GM08714 (cell line): ENCODE data around the gene PGAP2.

Experiments
- H3K4me3 ChIP-seq: fragments of 200-500 bp; sonication (Bioruptor generic); 2 replicates; pipeline ENCODE4 v1.5.1; 2014; ENCODE audit warnings: mild to moderate bottlenecking, low read length, inconsistent platforms
- ZNF274 ChIP-seq: IDR thresholded peaks from 2 replicates; pipeline ENCODE4 v1.6.1; 2012; ENCODE audit warnings: mild to moderate bottlenecking, low read depth, low read length

Gene PGAP2

GRCh38 chr11:3836903-3837302 is 28.5 kb downstream of the PGAP2 start:
- H3K4me3 ChIP-seq: peak overlapping the region; percentile 85; the same call in 1 of the 2 replicates

GRCh38 chr11:3837793-3838192 is 29.4 kb downstream of the PGAP2 start:
- peak overlapping the region; percentile 85; the same call in 1 of the 2 replicates for H3K4me3 ChIP-seq
- TF ChIP-seq ZNF274: no peak

More at GRCh38 chr11:3836903-3837302, 28.5 kb downstream of the PGAP2 start:
- no peak for TF ChIP-seq ZNF274

GRCh38 chr11:3838504-3838903 is 30.1 kb downstream of the PGAP2 start:
- H3K4me3 ChIP-seq: peak overlapping the region; percentile 85; the same call in 1 of the 2 replicates
- TF ChIP-seq ZNF274: no peak

- H3K4me3 ChIP-seq: peak overlapping the region; percentile 85
- TF ChIP-seq ZNF274: no peak
These were observed 31.9 kb downstream of the PGAP2 start for GRCh38 chr11:3840004-3840869.

- no peak for TF ChIP-seq ZNF274
- peak within 1 kb of the TSS; percentile 85 for H3K4me3 ChIP-seq
These were observed 32.6 kb downstream of the PGAP2 start, which contains the start of gene RHOG for GRCh38 chr11:3840870-3841425. TSS of gene RHOG (minus strand) at chr11:3840959. CDS start at chr11:3828138, 12,821 bp downstream.

- no peak for TF ChIP-seq ZNF274
- H3K4me3 ChIP-seq: peak overlapping the region; percentile 35; the same call in 1 of the 2 replicates
These were observed 33.3 kb downstream of the PGAP2 start for GRCh38 chr11:3841426-3842350.

GRCh38 chr11:3843326-3843725 is 35.0 kb downstream of the PGAP2 start:
- no peak for TF ChIP-seq ZNF274

GRCh38 chr11:3845246-3845645 is 36.9 kb downstream of the PGAP2 start:
- TF ChIP-seq ZNF274: no peak
- no peak overlapping the region for H3K4me3 ChIP-seq

More at GRCh38 chr11:3843326-3843725, 35.0 kb downstream of the PGAP2 start:
- H3K4me3 ChIP-seq: no peak overlapping the region

GRCh38 chr11:3845670-3846069 is 37.3 kb downstream of the PGAP2 start:
- H3K4me3 ChIP-seq: no peak overlapping the region
- no peak for TF ChIP-seq ZNF274

- no peak overlapping the region for H3K4me3 ChIP-seq
- no peak for TF ChIP-seq ZNF274
These were observed 41.0 kb downstream of the PGAP2 start for GRCh38 chr11:3849297-3849874.

- no peak overlapping the region for H3K4me3 ChIP-seq
- no peak for TF ChIP-seq ZNF274
These were observed 45.1 kb downstream of the PGAP2 start for GRCh38 chr11:3853545-3853842.

- peak overlapping the region; percentile 21; the same call in 1 of the 2 replicates for H3K4me3 ChIP-seq
- no peak for TF ChIP-seq ZNF274
These were observed 45.7 kb downstream of the PGAP2 start for GRCh38 chr11:3853899-3854659.

GRCh38 chr11:3854660-3854976 is 46.3 kb downstream of the PGAP2 start:
- peak overlapping the region; percentile 21; the same call in 1 of the 2 replicates for H3K4me3 ChIP-seq
- TF ChIP-seq ZNF274: no peak
